Right lobe of liver (tissue), 4 donors: ENCODE data around the gene SMARCD2.

Experiments
- CTCF ChIP-seq, 4 donors: fragments of 200-600 bp in 3 of 4; fragments of 450-650 bp in 1 of 4; IDR thresholded peaks; one replicate each; pipeline versions ENCODE4 v1.5.1 to v1.8.0; 2016 to 2022; ENCODE audit warnings: antibody characterized with exemption in 4 of 4, mild to moderate bottlenecking in 2 of 4
- POLR2A ChIP-seq: fragments of 450-650 bp; IDR thresholded peaks from one replicate; pipeline ENCODE4 v1.6.1; 2017; ENCODE audit warnings: antibody characterized with exemption, mild to moderate bottlenecking
- donor health status: DM: no; HTN: no; CAD: no.
- donor health status: DM: no; HTN: no; CAD: no.
- donor health status: DM: no; HTN: yes; CAD: no.

- TF ChIP-seq CTCF (IDR thresholded peaks at IDR 0.05) (peak; percentile 41 to 53 (median 48)), POLR2A (no peak)
Observed at GRCh38 chr17:63881935-63882601, 39.6 kb upstream of the SMARCD2 start, which contains the start of gene GH2.
